ENCODE measurements around the gene RIPK4. TPM values are rescaled to one million over a fixed set of nuclear protein-coding genes. Genes with fewer than 3 reads are reported as not detected.

Gene RIPK4
- total RNA-seq, 1 donor from 2014 or later, result 15.7 TPM

GRCh38 chr21:41709166-41709565 lies 57.7 kb downstream of the RIPK4 start:
- no peak for DNase-seq (ENCODE audit: low spot score in 2 of 2, unreplicated experiment in 2 of 2)
- peaks cover 2% of the 10 kb centered on the region for H3K27me3 Mint-ChIP-seq (ENCODE audit: low read depth)
- peaks cover 21% of the 10 kb centered on the region for H3K4me1 Mint-ChIP-seq
- H3K27ac Mint-ChIP-seq, result no peak overlapping the region
- TF ChIP-seq CTCF (IDR thresholded peaks at IDR 0.05; ENCODE audit: unreplicated experiment), result no peak
- peaks cover 11% of the 10 kb centered on the region for H3K9me3 Mint-ChIP-seq
- no peak overlapping the region for H3K4me3 Mint-ChIP-seq
- H3K36me3 Mint-ChIP-seq, result no peaks in the 10 kb centered on the region

GRCh38 chr21:41707960-41708330 lies 58.9 kb downstream of the RIPK4 start:
- Mint-ChIP-seq H3K36me3 (no peaks in the 10 kb centered on the region), H3K9me3 (peaks cover 11% of the 10 kb centered on the region), H3K4me3 (no peak overlapping the region), H3K27ac (no peak overlapping the region), H3K4me1 (peaks cover 24% of the 10 kb centered on the region), H3K27me3 (ENCODE audit: low read depth) (peaks cover 2% of the 10 kb centered on the region)
- no peak for TF ChIP-seq CTCF (IDR thresholded peaks at IDR 0.05; ENCODE audit: unreplicated experiment)
- DNase-seq (ENCODE audit: low spot score in 2 of 2, unreplicated experiment in 2 of 2), result no peak

GRCh38 chr21:41707231-41707959 lies 59.5 kb downstream of the RIPK4 start:
- H3K4me1 Mint-ChIP-seq, result peaks cover 19% of the 10 kb centered on the region
- TF ChIP-seq CTCF (IDR thresholded peaks at IDR 0.05; ENCODE audit: unreplicated experiment), result no peak
- no peak overlapping the region for H3K27ac Mint-ChIP-seq
- H3K27me3 Mint-ChIP-seq (ENCODE audit: low read depth), result no peaks in the 10 kb centered on the region
- no peaks in the 10 kb centered on the region for H3K36me3 Mint-ChIP-seq
- H3K9me3 Mint-ChIP-seq, result peaks cover 11% of the 10 kb centered on the region
- H3K4me3 Mint-ChIP-seq, result no peak overlapping the region
- no peak for DNase-seq (ENCODE audit: low spot score in 2 of 2, unreplicated experiment in 2 of 2)

- H3K4me1 Mint-ChIP-seq, result peaks cover 13% of the 10 kb centered on the region
- no peak for DNase-seq (ENCODE audit: low spot score in 2 of 2, unreplicated experiment in 2 of 2)
- no peaks in the 10 kb centered on the region for H3K36me3 Mint-ChIP-seq
- H3K4me3 Mint-ChIP-seq, result no peak overlapping the region
- TF ChIP-seq CTCF (IDR thresholded peaks at IDR 0.05; ENCODE audit: unreplicated experiment), result no peak
- H3K27ac Mint-ChIP-seq, result no peak overlapping the region
- no peaks in the 10 kb centered on the region for H3K27me3 Mint-ChIP-seq (ENCODE audit: low read depth)
- peaks cover 11% of the 10 kb centered on the region for H3K9me3 Mint-ChIP-seq
Measured at GRCh38 chr21:41706678-41707077, 60.2 kb downstream of the RIPK4 start.

- Mint-ChIP-seq H3K36me3 (no peaks in the 10 kb centered on the region), H3K27ac (no peak overlapping the region), H3K4me1 (peaks cover 9% of the 10 kb centered on the region), H3K9me3 (peaks cover 11% of the 10 kb centered on the region), H3K4me3 (no peak overlapping the region), H3K27me3 (ENCODE audit: low read depth) (no peaks in the 10 kb centered on the region)
- no peak for TF ChIP-seq CTCF (IDR thresholded peaks at IDR 0.05; ENCODE audit: unreplicated experiment)
- no peak for DNase-seq (ENCODE audit: low spot score in 2 of 2, unreplicated experiment in 2 of 2)
Measured at GRCh38 chr21:41706263-41706639, 60.6 kb downstream of the RIPK4 start.
